ENCODE data around the gene CRYBB3.

The CRYBB3 gene

DNA sequence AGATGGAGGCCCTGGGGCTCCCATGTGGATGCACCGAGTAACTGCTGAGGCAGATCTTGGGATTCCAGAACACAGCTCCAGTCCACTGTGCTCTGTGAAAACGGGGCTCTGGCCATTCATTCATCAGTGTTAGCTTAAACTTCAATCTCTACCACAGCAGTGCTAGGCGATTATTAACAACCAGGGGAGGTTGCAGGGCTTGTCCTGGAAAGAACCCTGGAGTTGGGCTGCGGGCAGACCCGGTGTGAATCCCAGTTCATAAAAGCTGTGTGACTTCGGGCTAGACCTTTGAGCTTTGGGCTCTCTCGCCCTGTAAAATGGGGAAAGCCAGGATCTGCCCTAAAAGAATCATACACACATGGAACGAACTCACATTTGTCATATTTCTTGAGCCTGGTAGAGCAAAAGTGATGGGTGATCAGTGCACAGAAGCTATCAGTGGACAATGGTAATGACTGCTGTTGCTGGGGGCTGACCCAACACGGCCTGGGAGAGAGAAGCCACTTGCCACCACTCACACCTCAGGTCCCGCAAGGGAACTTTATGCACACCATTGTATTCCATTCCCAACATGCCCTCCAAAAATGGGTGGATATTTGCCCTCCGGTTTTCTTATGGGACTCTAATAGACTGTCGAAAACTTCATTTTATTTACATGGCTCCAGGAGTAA, 15.6 kb upstream of the CRYBB3 start:
- no peaks in the 10 kb centered on the region for H3K79me2 ChIP-seq (ENCODE audit: insufficient read depth, low read length)
- H2AFZ ChIP-seq (ENCODE audit: low read depth, low read length, severe bottlenecking), result no peak overlapping the region
- no peaks in the 10 kb centered on the region for H3K9me3 ChIP-seq (ENCODE audit: insufficient read depth, low read length)
- H3K9me2 ChIP-seq (replicated peaks; ENCODE audit: insufficient read depth, low read length), result no peaks in the 10 kb centered on the region
- H4K20me1 ChIP-seq (ENCODE audit: low read depth, low read length), result no peaks in the 10 kb centered on the region
- H3K9ac ChIP-seq (ENCODE audit: low read length), result no peak overlapping the region
- no peak for TF ChIP-seq EZH2phosphoT487 (conservative IDR thresholded peaks at IDR 0.05; ENCODE audit: low read length)
- TF ChIP-seq, protein P1, sequence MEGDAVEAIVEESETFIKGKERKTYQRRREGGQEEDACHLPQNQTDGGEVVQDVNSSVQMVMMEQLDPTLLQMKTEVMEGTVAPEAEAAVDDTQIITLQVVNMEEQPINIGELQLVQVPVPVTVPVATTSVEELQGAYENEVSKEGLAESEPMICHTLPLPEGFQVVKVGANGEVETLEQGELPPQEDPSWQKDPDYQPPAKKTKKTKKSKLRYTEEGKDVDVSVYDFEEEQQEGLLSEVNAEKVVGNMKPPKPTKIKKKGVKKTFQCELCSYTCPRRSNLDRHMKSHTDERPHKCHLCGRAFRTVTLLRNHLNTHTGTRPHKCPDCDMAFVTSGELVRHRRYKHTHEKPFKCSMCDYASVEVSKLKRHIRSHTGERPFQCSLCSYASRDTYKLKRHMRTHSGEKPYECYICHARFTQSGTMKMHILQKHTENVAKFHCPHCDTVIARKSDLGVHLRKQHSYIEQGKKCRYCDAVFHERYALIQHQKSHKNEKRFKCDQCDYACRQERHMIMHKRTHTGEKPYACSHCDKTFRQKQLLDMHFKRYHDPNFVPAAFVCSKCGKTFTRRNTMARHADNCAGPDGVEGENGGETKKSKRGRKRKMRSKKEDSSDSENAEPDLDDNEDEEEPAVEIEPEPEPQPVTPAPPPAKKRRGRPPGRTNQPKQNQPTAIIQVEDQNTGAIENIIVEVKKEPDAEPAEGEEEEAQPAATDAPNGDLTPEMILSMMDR (IDR thresholded peaks at IDR 0.05; ENCODE audit: insufficient read depth, low read length, poor library complexity, severe bottlenecking), result no peak
- no peaks in the 10 kb centered on the region for H3K36me3 ChIP-seq (ENCODE audit: low read length)
- H3K4me3 ChIP-seq (ENCODE audit: insufficient read depth, low read length, poor library complexity, severe bottlenecking), result no peak overlapping the region
- H3K27ac ChIP-seq (ENCODE audit: low read depth, low read length), result no peak overlapping the region
- no peaks in the 10 kb centered on the region for H3K27me3 ChIP-seq (ENCODE audit: low read length)
- no peaks in the 10 kb centered on the region for H3F3A ChIP-seq (ENCODE audit: insufficient read depth)
- no peak overlapping the region for H3K4me2 ChIP-seq (ENCODE audit: low read depth, low read length, poor library complexity, severe bottlenecking)

DNA sequence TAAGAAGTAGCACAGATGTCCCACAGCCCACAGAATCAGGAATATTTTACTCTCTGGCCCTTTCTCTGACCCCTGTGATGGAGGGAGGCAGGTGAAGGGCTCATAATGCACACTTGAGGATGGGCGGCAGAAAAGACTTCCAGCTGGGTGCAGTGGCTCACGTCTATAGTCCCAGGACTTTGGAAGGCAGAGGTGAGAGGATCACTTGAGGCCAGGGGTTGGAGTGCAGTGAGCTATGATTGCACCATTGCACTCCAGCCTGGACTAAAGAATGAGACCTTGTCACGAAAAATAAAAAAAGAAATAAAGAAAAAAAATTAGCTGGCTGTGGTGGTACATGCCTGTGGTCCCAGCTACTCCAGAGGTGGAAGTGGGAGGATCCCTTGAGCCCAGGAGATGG, 13.5 kb upstream of the CRYBB3 start:
- Histone ChIP-seq H2AFZ (ENCODE audit: low read depth, low read length, severe bottlenecking) (no peak overlapping the region), H3K4me3 (ENCODE audit: insufficient read depth, low read length, poor library complexity, severe bottlenecking) (no peak overlapping the region), H3K27ac (ENCODE audit: low read depth, low read length) (no peak overlapping the region), H3K27me3 (ENCODE audit: low read length) (no peaks in the 10 kb centered on the region), H3F3A (ENCODE audit: insufficient read depth) (no peaks in the 10 kb centered on the region), H3K9ac (ENCODE audit: low read length) (no peak overlapping the region), H3K79me2 (ENCODE audit: insufficient read depth, low read length) (no peaks in the 10 kb centered on the region), H3K9me3 (ENCODE audit: insufficient read depth, low read length) (no peaks in the 10 kb centered on the region), H3K36me3 (ENCODE audit: low read length) (no peaks in the 10 kb centered on the region), H4K20me1 (ENCODE audit: low read depth, low read length) (no peaks in the 10 kb centered on the region), H3K9me2 (replicated peaks; ENCODE audit: insufficient read depth, low read length) (no peaks in the 10 kb centered on the region), H3K4me2 (ENCODE audit: low read depth, low read length, poor library complexity, severe bottlenecking) (no peak overlapping the region)
- TF ChIP-seq, protein P1 (IDR thresholded peaks at IDR 0.05; ENCODE audit: insufficient read depth, low read length, poor library complexity, severe bottlenecking), result no peak
- no peak for TF ChIP-seq EZH2phosphoT487 (conservative IDR thresholded peaks at IDR 0.05; ENCODE audit: low read length)

- Histone ChIP-seq H3K79me2 (ENCODE audit: insufficient read depth, low read length) (no peaks in the 10 kb centered on the region), H3K9me2 (replicated peaks; ENCODE audit: insufficient read depth, low read length) (no peaks in the 10 kb centered on the region), H3K9me3 (ENCODE audit: insufficient read depth, low read length) (no peaks in the 10 kb centered on the region), H3K36me3 (ENCODE audit: low read length) (no peaks in the 10 kb centered on the region), H3K9ac (ENCODE audit: low read length) (no peak overlapping the region), H3F3A (ENCODE audit: insufficient read depth) (no peaks in the 10 kb centered on the region), H3K4me3 (ENCODE audit: insufficient read depth, low read length, poor library complexity, severe bottlenecking) (no peak overlapping the region), H3K4me2 (ENCODE audit: low read depth, low read length, poor library complexity, severe bottlenecking) (no peak overlapping the region), H3K27me3 (ENCODE audit: low read length) (no peaks in the 10 kb centered on the region), H2AFZ (ENCODE audit: low read depth, low read length, severe bottlenecking) (no peak overlapping the region), H3K27ac (ENCODE audit: low read depth, low read length) (no peak overlapping the region), H4K20me1 (ENCODE audit: low read depth, low read length) (no peaks in the 10 kb centered on the region)
- TF ChIP-seq, protein P1 (IDR thresholded peaks at IDR 0.05; ENCODE audit: insufficient read depth, low read length, poor library complexity, severe bottlenecking), result no peak
- no peak for TF ChIP-seq EZH2phosphoT487 (conservative IDR thresholded peaks at IDR 0.05; ENCODE audit: low read length)
These were observed 12.2 kb upstream of the CRYBB3 start for GRCh38 chr22:25187469-25187868.

Data from SU-DHL-6 (cell line).